Right renal cortex interstitium (tissue), 3 donors: ENCODE measurements around the gene SCAND1. TPM values are rescaled to one million over a fixed set of nuclear protein-coding genes. Genes with fewer than 3 reads are reported as not detected.

ENCODE experiments used
- DNase-seq, 3 donors: peaks; one replicate each; pipeline ENCODE4 v3.0.0-alpha.2; 2013; ENCODE audit warnings: low read depth in 3 of 3, low spot score in 2 of 3
- polyA plus RNA-seq, 3 donors: library from polyadenylated mRNA; unstranded; fragments of 120-200 nt; gene quantifications; one replicate each; pipeline ENCODE4 v1.2.1, GENCODE V29; 2013; ENCODE audit not compliant: insufficient read length in 3 of 3

SCAND1 gene
- polyA plus RNA-seq, 3 donors = 22.2 to 27.8 (median 25.7) TPM

DNA sequence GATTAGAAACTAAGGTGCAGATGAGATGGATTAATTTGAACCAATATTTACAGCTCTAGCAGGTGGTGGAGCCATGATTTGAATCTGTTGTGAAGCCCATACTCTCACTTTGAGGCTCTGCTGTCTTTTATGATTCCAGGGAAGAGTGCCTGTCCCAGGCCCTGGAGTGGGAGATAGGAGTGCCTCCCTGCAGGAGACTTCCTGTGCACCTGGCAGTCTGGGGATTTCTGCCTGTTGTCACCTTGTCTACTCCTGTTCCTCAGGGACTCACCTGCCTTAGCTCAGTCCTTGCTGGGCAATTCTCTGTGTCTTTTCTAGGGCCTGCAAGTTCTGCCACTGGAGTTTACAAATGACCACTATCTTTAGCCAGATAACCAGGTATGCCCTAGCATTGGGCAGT, 46.3 kb downstream of the SCAND1 start:
- DNase-seq = no peak

DNA sequence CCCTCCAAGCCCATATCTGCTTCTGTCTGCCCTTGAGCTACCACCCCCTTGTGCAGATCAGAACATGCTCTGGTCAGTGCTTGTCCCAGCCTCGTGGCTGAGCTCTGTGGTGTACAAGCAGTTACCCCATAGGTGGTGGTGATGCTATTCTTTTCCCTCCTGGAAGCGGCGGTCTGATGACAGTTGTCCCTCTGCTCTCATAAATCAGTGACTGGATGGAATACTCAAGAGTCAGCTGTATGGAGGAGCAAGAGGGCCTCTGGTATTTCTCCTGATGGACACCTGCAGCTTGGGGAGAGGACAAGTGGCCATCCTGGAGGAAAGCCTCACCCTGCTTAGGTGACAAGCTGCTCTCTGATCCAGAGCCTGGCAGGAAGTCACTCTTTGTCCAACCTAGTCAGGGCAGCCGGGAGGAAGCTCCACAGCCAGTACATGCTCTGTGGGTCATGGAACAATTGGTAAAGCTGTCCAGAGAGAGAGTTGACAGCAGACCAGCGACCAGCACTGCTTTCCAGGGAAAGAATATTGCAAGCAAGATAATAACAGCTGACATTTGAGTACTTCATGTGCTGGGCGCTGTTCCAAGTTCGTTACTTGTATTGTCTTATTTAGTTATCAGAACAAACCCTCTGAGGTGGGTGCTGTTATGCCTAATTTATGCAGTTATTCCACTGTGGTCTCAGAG, 47.1 kb downstream of the SCAND1 start:
- DNase-seq = no peak

GRCh38 chr20:35904982-35905663, 49.2 kb downstream of the SCAND1 start:
- no peak for DNase-seq

DNA sequence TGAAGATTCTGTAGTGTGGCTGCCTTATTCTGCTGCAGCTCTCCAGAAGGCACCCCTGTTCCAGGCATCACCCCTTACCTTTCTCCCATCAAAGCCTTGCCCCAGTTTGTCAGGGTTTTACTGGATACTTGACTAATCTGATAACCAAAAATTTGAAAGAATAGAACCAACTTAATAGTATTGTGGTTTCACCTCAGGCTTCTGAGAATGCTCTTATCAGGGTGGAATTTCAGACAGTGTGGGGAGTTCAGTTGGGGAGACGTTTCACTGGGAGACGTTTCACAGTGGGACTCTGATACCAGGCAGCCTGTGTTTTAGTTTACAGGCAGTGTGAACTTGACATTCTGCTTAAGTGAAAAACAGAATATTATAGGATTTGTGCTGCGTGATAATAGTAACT, 50.5 kb downstream of the SCAND1 start:
- DNase-seq = no peak

Other genes with a start within 250 kb of the SCAND1 start
- 100 to 1,000 TPM; 567 to 645 (median 630) TPM for gene RBM39, start 212.2 kb downstream of the SCAND1 start, polyA plus RNA-seq
- gene PHF20, start 182.5 kb downstream of the SCAND1 start, polyA plus RNA-seq = 10 to 100 TPM; 38.7 to 43.9 (median 41.6) TPM
- gene CNBD2, start 14.1 kb upstream of the SCAND1 start, polyA plus RNA-seq = under 1 TPM; 0.56 to 0.82 (median 0.79) TPM
- gene EPB41L1, start 200.2 kb upstream of the SCAND1 start, polyA plus RNA-seq = 10 to 100 TPM; 67.5 to 72.0 (median 72.0) TPM